HEK293T (cell line): Measurements from ENCODE around the gene GALNT8.
"Not testable (repeated sequence)": the region's sequence is repeated elsewhere in the genome, so short reads cannot be mapped to it uniquely, and the experiment has no call there.

Experiments used
- CTCF ChIA-PET: fragments of 350-600 bp; formaldehyde crosslinking; extraction: SDS; loops from one replicate; lab custom pipeline; 2021; ENCODE audit warnings: antibody characterized with exemption, inconsistent platforms; lab: Yijun Ruan, JAX
- POLR2A ChIA-PET: fragments of 350-600 bp; formaldehyde crosslinking; extraction: SDS; loops from one replicate; lab custom pipeline; 2020; ENCODE audit warnings: antibody characterized with exemption, inconsistent platforms; lab: Yijun Ruan, JAX
- DNase-seq: peaks from one replicate; pipeline ENCODE4 v3.0.0; 2012; ENCODE audit warnings: mixed read lengths; ENCODE audit errors: extremely low spot score
- ARNT ChIP-seq: fragments of 450-650 bp; IDR thresholded peaks from 2 replicates; pipeline ENCODE4 v1.6.1; 2017; ENCODE audit warnings: mild to moderate bottlenecking
- BHLHE40 ChIP-seq: fragments of 450-650 bp; IDR thresholded peaks from 2 replicates; pipeline ENCODE4 v1.6.1; 2016; ENCODE audit warnings: mild to moderate bottlenecking, moderate library complexity, borderline replicate concordance
- CTBP1 ChIP-seq: fragments of 450-650 bp; IDR thresholded peaks from 2 replicates; pipeline ENCODE4 v1.6.1; 2016; ENCODE audit warnings: borderline replicate concordance
- ELF4 ChIP-seq: fragments of 450-650 bp; IDR thresholded peaks from 2 replicates; pipeline ENCODE4 v1.6.1; 2017; ENCODE audit warnings: antibody characterized with exemption
- FOXA1 ChIP-seq: fragments of 450-650 bp; IDR thresholded peaks from 2 replicates; pipeline ENCODE4 v1.6.1; 2016; ENCODE audit warnings: mild to moderate bottlenecking
- FOXK2 ChIP-seq: fragments of 450-650 bp; IDR thresholded peaks from 2 replicates; pipeline ENCODE4 v1.6.1; 2016; ENCODE audit warnings: mild to moderate bottlenecking
- FOXM1 ChIP-seq: fragments of 450-650 bp; IDR thresholded peaks from 2 replicates; pipeline ENCODE4 v1.6.1; 2017; ENCODE audit warnings: mild to moderate bottlenecking, borderline replicate concordance
- HDGF ChIP-seq: fragments of 450-650 bp; IDR thresholded peaks from 2 replicates; pipeline ENCODE4 v1.6.1; 2017; ENCODE audit warnings: antibody characterized with exemption, borderline replicate concordance
- L3MBTL2 ChIP-seq: fragments of 450-650 bp; conservative IDR thresholded peaks from 2 replicates; pipeline ENCODE4 v1.6.1; 2016; ENCODE audit warnings: mild to moderate bottlenecking
- LEF1 ChIP-seq: fragments of 450-650 bp; IDR thresholded peaks from 2 replicates; pipeline ENCODE4 v1.6.1; 2017; ENCODE audit warnings: mild to moderate bottlenecking, borderline replicate concordance
- NFRKB ChIP-seq: fragments of 450-650 bp; IDR thresholded peaks from 2 replicates; pipeline ENCODE4 v1.6.1; 2016; ENCODE audit warnings: mild to moderate bottlenecking, moderate library complexity
- SP1 ChIP-seq: fragments of 450-650 bp; IDR thresholded peaks from 2 replicates; pipeline ENCODE4 v1.6.1; 2017
- SUZ12 ChIP-seq: fragments of 450-650 bp; IDR thresholded peaks from 2 replicates; pipeline ENCODE4 v1.6.1; 2016; ENCODE audit warnings: mild to moderate bottlenecking
- TARDBP ChIP-seq: fragments of 450-650 bp; IDR thresholded peaks from 2 replicates; pipeline ENCODE4 v1.6.1; 2016
- ZNF384 ChIP-seq: fragments of 450-650 bp; IDR thresholded peaks from 2 replicates; pipeline ENCODE4 v1.6.1; 2016
- TF ChIP-seq, protein P1 (sequence below): fragments of 450-650 bp; IDR thresholded peaks from 2 replicates; pipeline ENCODE4 v1.6.1; 2016

The GALNT8 gene

DNA sequence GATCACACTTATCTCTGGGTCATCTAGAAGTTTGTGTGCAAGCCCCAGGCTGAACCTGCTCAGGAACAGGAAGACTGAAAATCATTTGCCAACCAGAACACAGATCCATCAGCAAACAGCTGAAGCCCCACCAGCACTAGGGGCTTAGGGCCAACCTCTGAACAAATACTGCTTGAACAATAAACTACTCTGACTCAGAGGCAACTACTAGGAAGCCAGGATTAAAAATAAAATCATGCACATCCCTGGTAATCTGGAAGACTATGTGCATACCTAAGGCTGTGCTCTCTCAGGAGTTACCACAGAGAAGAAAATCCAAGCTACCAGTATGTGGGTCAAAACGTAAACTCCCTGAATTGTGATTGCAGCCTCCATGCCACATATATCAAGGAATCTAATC, 15.9 kb downstream of the GALNT8 start:
- POLR2A ChIA-PET = no interaction called here
- no peak for TF ChIP-seq NFRKB
- TF ChIP-seq FOXK2 = no peak
- TF ChIP-seq BHLHE40 = no peak
- no peak for TF ChIP-seq FOXM1
- TF ChIP-seq ARNT = no peak
- TF ChIP-seq CTBP1 = no peak
- TF ChIP-seq TARDBP = no peak
- TF ChIP-seq ZNF384 = no peak
- no peak for TF ChIP-seq SUZ12
- TF ChIP-seq ELF4 = no peak
- TF ChIP-seq SP1 = no peak
- no peak for DNase-seq
- CTCF ChIA-PET = interaction anchor here (0.7 to 1.2 kb wide), 2 partner anchors 22 to 32 kb away, joined by 4 to 6 read pairs; no protein-coding TSS in a partner anchor

DNA sequence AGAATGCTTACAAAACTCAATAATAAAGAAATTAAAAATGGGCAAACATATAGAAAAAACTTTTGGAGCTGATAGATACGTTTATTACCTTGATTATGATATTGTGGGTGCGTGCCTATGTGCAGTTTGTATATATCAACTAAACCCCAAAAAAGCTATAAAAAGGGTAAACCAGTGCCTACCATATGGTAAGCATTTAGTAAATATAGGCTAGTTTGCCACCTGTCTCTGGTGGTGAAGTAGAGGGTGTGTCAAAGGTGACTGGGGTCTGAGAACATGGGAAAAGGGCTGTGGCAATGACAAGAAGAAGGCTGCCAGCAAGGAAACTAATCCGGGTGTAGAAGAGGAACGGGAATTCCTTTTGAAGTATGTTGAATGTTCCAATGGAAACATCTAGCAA, 18.3 kb downstream of the GALNT8 start:
- POLR2A ChIA-PET = no interaction called here
- TF ChIP-seq FOXA1 = no peak
- no peak for TF ChIP-seq NFRKB
- no peak for TF ChIP-seq LEF1
- TF ChIP-seq HDGF = no peak
- TF ChIP-seq L3MBTL2 = no peak
- TF ChIP-seq ELF4 = no peak
- TF ChIP-seq SUZ12 = no peak
- TF ChIP-seq FOXK2 = no peak
- TF ChIP-seq, protein P1, sequence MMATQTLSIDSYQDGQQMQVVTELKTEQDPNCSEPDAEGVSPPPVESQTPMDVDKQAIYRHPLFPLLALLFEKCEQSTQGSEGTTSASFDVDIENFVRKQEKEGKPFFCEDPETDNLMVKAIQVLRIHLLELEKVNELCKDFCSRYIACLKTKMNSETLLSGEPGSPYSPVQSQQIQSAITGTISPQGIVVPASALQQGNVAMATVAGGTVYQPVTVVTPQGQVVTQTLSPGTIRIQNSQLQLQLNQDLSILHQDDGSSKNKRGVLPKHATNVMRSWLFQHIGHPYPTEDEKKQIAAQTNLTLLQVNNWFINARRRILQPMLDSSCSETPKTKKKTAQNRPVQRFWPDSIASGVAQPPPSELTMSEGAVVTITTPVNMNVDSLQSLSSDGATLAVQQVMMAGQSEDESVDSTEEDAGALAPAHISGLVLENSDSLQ = no peak
- TF ChIP-seq ARNT = no peak
- no peak for TF ChIP-seq CTBP1
- no peak for TF ChIP-seq FOXM1
- no peak for TF ChIP-seq ZNF384
- no peak for TF ChIP-seq TARDBP
- no peak for TF ChIP-seq BHLHE40
- TF ChIP-seq SP1 = no peak
- CTCF ChIA-PET = no interaction called here
- DNase-seq = no peak

DNA sequence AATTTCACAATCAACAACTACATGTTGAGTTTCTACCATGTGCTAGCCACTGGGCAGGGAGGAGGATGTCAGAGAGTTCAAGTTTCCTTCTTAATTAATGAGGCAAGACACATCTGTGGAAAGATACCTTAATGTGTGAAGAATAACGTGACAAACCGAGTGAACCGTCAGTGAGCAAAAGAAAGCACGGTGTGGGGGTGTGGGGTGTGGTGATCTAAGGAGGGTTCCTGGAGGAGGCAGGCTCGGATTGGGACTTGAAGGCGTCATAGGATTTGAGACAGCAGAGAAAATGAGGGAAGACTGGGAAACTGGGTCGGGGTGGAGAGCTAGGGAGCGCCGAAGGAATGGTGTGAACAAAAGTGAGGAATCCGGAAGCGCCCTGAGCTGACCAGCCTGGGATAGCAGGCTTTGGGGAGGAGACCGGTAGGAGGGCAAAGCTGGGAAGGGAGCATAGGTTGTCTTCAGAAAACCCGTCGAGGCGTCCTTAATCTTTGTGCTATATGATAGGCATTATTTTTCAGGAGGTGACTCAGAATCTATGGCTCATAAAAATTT, 22.3 kb downstream of the GALNT8 start:
- POLR2A ChIA-PET = no interaction called here
- TF ChIP-seq, protein P1 = no peak
- TF ChIP-seq SUZ12 (no peak), NFRKB (no peak), ZNF384 (no peak), LEF1 (no peak), ELF4 (no peak), FOXA1 (no peak), L3MBTL2 (no peak), ARNT (no peak), CTBP1 (no peak), FOXM1 (no peak), HDGF (no peak), FOXK2 (no peak), SP1 (no peak), TARDBP (no peak)
- CTCF ChIA-PET = no interaction called here
- DNase-seq = no peak

DNA sequence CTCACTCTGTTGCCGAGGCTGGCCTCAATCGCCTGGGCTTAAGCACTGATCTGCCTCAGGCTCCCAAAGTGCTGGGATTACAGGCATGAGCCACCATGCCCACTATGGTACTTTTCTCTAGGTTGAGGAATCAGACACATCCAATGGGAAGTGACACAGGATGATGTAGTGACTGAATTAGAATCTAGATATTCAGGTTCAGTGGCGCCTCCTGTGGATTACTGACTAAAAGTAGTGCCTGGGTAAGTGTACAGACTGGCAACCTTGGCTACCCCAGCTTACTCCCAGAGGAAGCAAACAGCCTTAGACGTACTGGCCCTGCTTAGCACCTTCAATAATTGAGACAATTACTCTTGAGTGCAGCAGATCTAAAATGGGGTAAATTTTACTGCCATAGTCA, 22.8 kb downstream of the GALNT8 start:
- DNase-seq = no peak
- POLR2A ChIA-PET = no interaction called here
- TF ChIP-seq, protein P1 = no peak
- TF ChIP-seq FOXM1 = no peak
- no peak for TF ChIP-seq NFRKB
- no peak for TF ChIP-seq HDGF
- CTCF ChIA-PET = no interaction called here

DNA sequence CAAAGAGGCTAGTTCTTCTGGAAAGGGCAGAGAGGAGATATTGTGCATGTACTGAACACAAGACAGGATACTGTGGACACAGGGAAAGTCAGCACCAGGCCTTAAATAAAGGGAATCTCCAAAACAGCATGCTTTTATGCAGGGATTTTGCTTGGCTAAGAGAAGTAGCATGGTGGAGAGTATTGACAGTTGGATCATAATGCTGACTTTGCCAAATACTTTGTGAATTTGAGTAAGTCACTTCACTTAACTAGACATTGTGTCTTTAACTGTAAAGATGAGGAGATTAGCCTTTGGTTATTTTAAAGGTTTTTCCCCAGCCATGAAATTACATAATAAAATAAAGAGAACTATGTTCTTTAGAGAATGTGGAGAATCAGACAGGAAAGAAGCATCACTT, 24.5 kb downstream of the GALNT8 start:
- POLR2A ChIA-PET = no interaction called here
- DNase-seq = no peak
- CTCF ChIA-PET = no interaction called here
- no peak for TF ChIP-seq SP1
- TF ChIP-seq BHLHE40 = no peak
- no peak for TF ChIP-seq SUZ12
- TF ChIP-seq L3MBTL2 = no peak

DNA sequence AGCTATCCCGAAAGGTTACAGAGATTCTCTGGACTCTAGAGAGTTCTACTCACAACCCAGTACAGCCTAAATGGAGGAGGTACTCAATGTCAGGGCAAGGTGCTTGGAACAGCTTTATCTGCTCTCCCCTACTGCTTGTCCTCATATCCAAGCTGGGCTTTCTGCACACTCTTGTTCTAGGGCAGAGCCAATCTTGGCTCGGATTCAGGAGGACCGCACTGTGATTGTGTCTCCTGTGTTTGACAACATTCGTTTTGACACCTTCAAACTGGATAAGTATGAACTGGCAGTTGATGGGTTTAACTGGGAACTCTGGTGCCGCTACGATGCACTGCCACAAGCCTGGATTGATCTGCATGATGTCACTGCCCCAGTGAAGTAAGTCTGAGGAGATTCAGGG, 25.0 kb downstream of the GALNT8 start:
- CTCF ChIA-PET = no interaction called here
- TF ChIP-seq SP1 = no peak
- TF ChIP-seq NFRKB = no peak
- TF ChIP-seq FOXM1 = no peak
- no peak for TF ChIP-seq FOXA1
- TF ChIP-seq FOXK2 = no peak
- TF ChIP-seq HDGF = no peak
- no peak for TF ChIP-seq ARNT
- TF ChIP-seq ELF4 = no peak
- no peak for TF ChIP-seq SUZ12
- no peak for TF ChIP-seq CTBP1
- TF ChIP-seq, protein P1 = no peak
- TF ChIP-seq TARDBP = no peak
- no peak for TF ChIP-seq LEF1
- no peak for TF ChIP-seq BHLHE40
- no peak for TF ChIP-seq ZNF384
- TF ChIP-seq L3MBTL2 = no peak
- POLR2A ChIA-PET = no interaction called here
- DNase-seq = no peak

DNA sequence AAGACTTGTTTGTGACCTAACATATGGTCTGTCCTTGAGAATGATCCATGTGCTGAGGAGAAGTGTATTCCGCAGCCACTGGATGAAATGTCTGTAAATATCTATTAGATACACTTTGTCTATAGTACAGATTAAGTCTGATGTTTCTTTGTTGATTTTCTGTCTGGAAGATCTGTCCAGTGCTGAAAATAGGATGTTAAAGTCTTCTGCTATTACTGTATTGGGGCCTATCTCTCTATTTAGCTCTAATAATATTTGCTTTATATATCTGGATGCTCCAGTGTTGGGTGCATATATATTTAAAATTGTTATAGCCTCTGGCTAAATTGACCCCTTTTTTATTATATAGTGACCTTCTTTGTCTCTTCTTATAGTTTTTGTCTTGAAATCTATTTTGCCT, 31.5 kb downstream of the GALNT8 start:
- POLR2A ChIA-PET, DNase-seq, CTCF ChIA-PET: not testable (repeated sequence)
